Liver (tissue), 9 donors: ENCODE measurements around the gene NTM. TPM values are rescaled to one million over a fixed set of nuclear protein-coding genes. Genes with fewer than 3 reads are reported as not detected.

Experiments used
- DNase-seq: peaks from one replicate; pipeline ENCODE4 v3.0.0-alpha.2; 2017; ENCODE audit warnings: low spot score
- H3K27ac ChIP-seq, 2 donors: one replicate each; pipeline ENCODE4 v1.7.0; 2013; ENCODE audit warnings: inconsistent platforms in 2 of 2, low read length in 2 of 2, control low read depth in 1 of 2, low read depth in 1 of 2, mild to moderate bottlenecking in 1 of 2
- H3K27me3 ChIP-seq, 4 donors: one replicate each; pipeline versions ENCODE4 v1.6.1 to v1.7.0; 2013; ENCODE audit warnings: low read length in 3 of 4, inconsistent platforms in 1 of 4, mild to moderate bottlenecking in 1 of 4, moderate library complexity in 1 of 4; ENCODE audit not compliant: control insufficient read depth in 4 of 4, insufficient read depth in 4 of 4
- H3K36me3 ChIP-seq, 4 donors: one replicate each; pipeline versions ENCODE4 v1.6.1 to v1.7.0; 2013; ENCODE audit warnings: low read length in 3 of 4, mild to moderate bottlenecking in 3 of 4, low read depth in 1 of 4, moderate library complexity in 1 of 4; ENCODE audit not compliant: control insufficient read depth in 4 of 4, insufficient read depth in 3 of 4
- H3K4me1 ChIP-seq, 4 donors: one replicate each; pipeline versions ENCODE4 v1.6.1 to v1.7.0; 2013; ENCODE audit warnings: low read length in 3 of 4, mild to moderate bottlenecking in 3 of 4, moderate library complexity in 1 of 4; ENCODE audit not compliant: control insufficient read depth in 4 of 4, insufficient read depth in 4 of 4
- H3K4me3 ChIP-seq, 3 donors: one replicate each; pipeline versions ENCODE4 v1.6.1 to v1.7.0; 2013; ENCODE audit warnings: low read length in 3 of 3, control low read depth in 1 of 3, low read depth in 1 of 3, mild to moderate bottlenecking in 1 of 3
- H3K9ac ChIP-seq, 2 donors: one replicate each; pipeline ENCODE4 v1.7.0; 2013; ENCODE audit warnings: low read length in 2 of 2, mild to moderate bottlenecking in 2 of 2, moderate library complexity in 2 of 2, control low read depth in 1 of 2, low read depth in 1 of 2
- H3K9me3 ChIP-seq, 4 donors: one replicate each; pipeline versions ENCODE4 v1.6.1 to v1.7.0; 2013; ENCODE audit warnings: low read length in 3 of 4; ENCODE audit not compliant: control insufficient read depth in 4 of 4
- CTCF ChIP-seq: fragments of 150-350 bp; IDR thresholded peaks from 2 replicates; pipeline ENCODE4 v1.5.1; 2017; ENCODE audit warnings: improper control_type of control experiment, low read depth, low read length; ENCODE audit not compliant: missing input control
- FOXA1 ChIP-seq: IDR thresholded peaks from 2 replicates; pipeline ENCODE4 v1.6.1; 2016; ENCODE audit warnings: antibody characterized with exemption
- FOXA2 ChIP-seq: IDR thresholded peaks from 2 replicates; pipeline ENCODE4 v1.6.1; 2016; ENCODE audit warnings: antibody characterized with exemption
- GABPA ChIP-seq, 2 donors: IDR thresholded peaks in 1 of 2; conservative IDR thresholded peaks in 1 of 2; 2 replicates each; pipeline ENCODE4 v1.6.1; 2016; ENCODE audit warnings: antibody characterized with exemption in 2 of 2, mild to moderate bottlenecking in 1 of 2, moderate library complexity in 1 of 2
- HNF4A ChIP-seq, 2 donors: conservative IDR thresholded peaks; 2 replicates each; pipeline ENCODE4 v1.6.1; 2016; ENCODE audit warnings: antibody characterized with exemption in 2 of 2, mild to moderate bottlenecking in 2 of 2
- HNF4G ChIP-seq: IDR thresholded peaks from 2 replicates; pipeline ENCODE4 v1.6.1; 2016; ENCODE audit warnings: antibody characterized with exemption
- NR2F2 ChIP-seq: IDR thresholded peaks from 2 replicates; pipeline ENCODE4 v1.6.1; 2016; ENCODE audit warnings: antibody characterized with exemption
- RAD21 ChIP-seq, 2 donors: IDR thresholded peaks; 2 replicates each; pipeline ENCODE4 v1.6.1; 2016; ENCODE audit warnings: antibody characterized with exemption in 2 of 2, mild to moderate bottlenecking in 2 of 2
- RXRA ChIP-seq, 2 donors: IDR thresholded peaks; 2 replicates each; pipeline ENCODE4 v1.6.1; 2017 to 2018; ENCODE audit warnings: antibody characterized with exemption in 2 of 2, mild to moderate bottlenecking in 1 of 2
- SP1 ChIP-seq: IDR thresholded peaks from 2 replicates; pipeline ENCODE4 v1.6.1; 2018; ENCODE audit warnings: antibody characterized with exemption, mild to moderate bottlenecking
- TAF1 ChIP-seq: conservative IDR thresholded peaks from 2 replicates; pipeline ENCODE4 v1.6.1; 2016; ENCODE audit warnings: antibody characterized with exemption, mild to moderate bottlenecking
- YY1 ChIP-seq: IDR thresholded peaks from 2 replicates; pipeline ENCODE4 v1.6.1; 2016; ENCODE audit warnings: antibody characterized with exemption, mild to moderate bottlenecking
- ZBTB33 ChIP-seq: IDR thresholded peaks from 2 replicates; pipeline ENCODE4 v1.6.1; 2016; ENCODE audit warnings: antibody characterized with exemption
- WGBS: extraction: QIAGEN DNeasy Blood & Tissue Kit; methylation state at CpG from one replicate; pipeline ENCODE4 v1.1.7; 2013; 5-methylcytosine and 5-hydroxymethylcytosine counted together
- polyA plus RNA-seq, 2 donors: library from polyadenylated mRNA; stranded (reverse) in 1 of 2; unstranded in 1 of 2; fragments of 200-250 nt in 1 of 2; fragments of >200 nt in 1 of 2; fragmentation: Nextera tagmentation in 1 of 2; extraction: Ambion mirVana in 1 of 2; gene quantifications; one replicate each; pipeline versions ENCODE4 v1.2.1 to v1.2.3, GENCODE V29; 2013 to 2015
- total RNA-seq, 2 donors: library from RNA; depleted of rRNA; stranded (reverse); fragments of >200 nt; gene quantifications; one replicate each; pipeline ENCODE4 v1.2.3, GENCODE V29; 2014
- TF ChIP-seq, protein P1 (sequence below): IDR thresholded peaks from 2 replicates; pipeline ENCODE4 v1.6.1; 2016; ENCODE audit warnings: antibody characterized with exemption, mild to moderate bottlenecking
- TF ChIP-seq, protein P2 (sequence below): IDR thresholded peaks from 2 replicates; pipeline ENCODE4 v1.6.1; 2016; ENCODE audit warnings: antibody characterized with exemption
- TF ChIP-seq, protein P3 (sequence below): IDR thresholded peaks from 2 replicates; pipeline ENCODE4 v1.6.1; 2016; ENCODE audit warnings: antibody characterized with exemption
- donor health status: healthy.
- donor health status: healthy.
- donor health status: healthy.
- donor health status: healthy.
- donor health status: healthy.

The NTM gene
- total and polyA plus RNA-seq, 4 donors: 0.08 to 1.1 (median 0.08) TPM; not detected in 1

- H3K9me3 ChIP-seq: no peaks in the 10 kb centered on the region
- H3K4me3 ChIP-seq: no peak overlapping the region
- peaks cover 0 to 7% (median under 1%) of the 10 kb centered on the region in 4 donors for H3K27me3 ChIP-seq
- peaks cover 0 to 9% (median 6%) of the 10 kb centered on the region in 4 donors for H3K4me1 ChIP-seq
- WGBS: 73% methylated on average over 21 of the region's 21 CpGs
- no peaks in the 10 kb centered on the region for H3K36me3 ChIP-seq
- TF ChIP-seq, protein P1, sequence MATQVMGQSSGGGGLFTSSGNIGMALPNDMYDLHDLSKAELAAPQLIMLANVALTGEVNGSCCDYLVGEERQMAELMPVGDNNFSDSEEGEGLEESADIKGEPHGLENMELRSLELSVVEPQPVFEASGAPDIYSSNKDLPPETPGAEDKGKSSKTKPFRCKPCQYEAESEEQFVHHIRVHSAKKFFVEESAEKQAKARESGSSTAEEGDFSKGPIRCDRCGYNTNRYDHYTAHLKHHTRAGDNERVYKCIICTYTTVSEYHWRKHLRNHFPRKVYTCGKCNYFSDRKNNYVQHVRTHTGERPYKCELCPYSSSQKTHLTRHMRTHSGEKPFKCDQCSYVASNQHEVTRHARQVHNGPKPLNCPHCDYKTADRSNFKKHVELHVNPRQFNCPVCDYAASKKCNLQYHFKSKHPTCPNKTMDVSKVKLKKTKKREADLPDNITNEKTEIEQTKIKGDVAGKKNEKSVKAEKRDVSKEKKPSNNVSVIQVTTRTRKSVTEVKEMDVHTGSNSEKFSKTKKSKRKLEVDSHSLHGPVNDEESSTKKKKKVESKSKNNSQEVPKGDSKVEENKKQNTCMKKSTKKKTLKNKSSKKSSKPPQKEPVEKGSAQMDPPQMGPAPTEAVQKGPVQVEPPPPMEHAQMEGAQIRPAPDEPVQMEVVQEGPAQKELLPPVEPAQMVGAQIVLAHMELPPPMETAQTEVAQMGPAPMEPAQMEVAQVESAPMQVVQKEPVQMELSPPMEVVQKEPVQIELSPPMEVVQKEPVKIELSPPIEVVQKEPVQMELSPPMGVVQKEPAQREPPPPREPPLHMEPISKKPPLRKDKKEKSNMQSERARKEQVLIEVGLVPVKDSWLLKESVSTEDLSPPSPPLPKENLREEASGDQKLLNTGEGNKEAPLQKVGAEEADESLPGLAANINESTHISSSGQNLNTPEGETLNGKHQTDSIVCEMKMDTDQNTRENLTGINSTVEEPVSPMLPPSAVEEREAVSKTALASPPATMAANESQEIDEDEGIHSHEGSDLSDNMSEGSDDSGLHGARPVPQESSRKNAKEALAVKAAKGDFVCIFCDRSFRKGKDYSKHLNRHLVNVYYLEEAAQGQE: no peak
- TF ChIP-seq FOXA1 (no peak), RXRA (IDR thresholded peaks at IDR 0.05) (no peak), RAD21 (IDR thresholded peaks at IDR 0.05) (no peak), SP1 (no peak), NR2F2 (no peak), HNF4G (no peak), ZBTB33 (no peak), HNF4A (conservative IDR thresholded peaks at IDR 0.05) (no peak), TAF1 (no peak), GABPA (IDR thresholded peaks at IDR 0.05 in 1 of 2, conservative IDR thresholded peaks at IDR 0.05 in 1 of 2) (no peak), FOXA2 (no peak), CTCF (no peak), YY1 (no peak)
- TF ChIP-seq, protein P2, sequence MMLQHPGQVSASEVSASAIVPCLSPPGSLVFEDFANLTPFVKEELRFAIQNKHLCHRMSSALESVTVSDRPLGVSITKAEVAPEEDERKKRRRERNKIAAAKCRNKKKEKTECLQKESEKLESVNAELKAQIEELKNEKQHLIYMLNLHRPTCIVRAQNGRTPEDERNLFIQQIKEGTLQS: no peak
- TF ChIP-seq, protein P3, sequence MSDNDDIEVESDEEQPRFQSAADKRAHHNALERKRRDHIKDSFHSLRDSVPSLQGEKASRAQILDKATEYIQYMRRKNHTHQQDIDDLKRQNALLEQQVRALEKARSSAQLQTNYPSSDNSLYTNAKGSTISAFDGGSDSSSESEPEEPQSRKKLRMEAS: no peak
- no peak for DNase-seq
- no peak overlapping the region for H3K9ac ChIP-seq
- H3K27ac ChIP-seq: no peak overlapping the region
These were observed 753.7 kb downstream of the NTM start for GRCh38 chr11:132123854-132124835.
